ENCODE measurements around the gene ZBTB21.

- TF ChIP-seq, protein P1, sequence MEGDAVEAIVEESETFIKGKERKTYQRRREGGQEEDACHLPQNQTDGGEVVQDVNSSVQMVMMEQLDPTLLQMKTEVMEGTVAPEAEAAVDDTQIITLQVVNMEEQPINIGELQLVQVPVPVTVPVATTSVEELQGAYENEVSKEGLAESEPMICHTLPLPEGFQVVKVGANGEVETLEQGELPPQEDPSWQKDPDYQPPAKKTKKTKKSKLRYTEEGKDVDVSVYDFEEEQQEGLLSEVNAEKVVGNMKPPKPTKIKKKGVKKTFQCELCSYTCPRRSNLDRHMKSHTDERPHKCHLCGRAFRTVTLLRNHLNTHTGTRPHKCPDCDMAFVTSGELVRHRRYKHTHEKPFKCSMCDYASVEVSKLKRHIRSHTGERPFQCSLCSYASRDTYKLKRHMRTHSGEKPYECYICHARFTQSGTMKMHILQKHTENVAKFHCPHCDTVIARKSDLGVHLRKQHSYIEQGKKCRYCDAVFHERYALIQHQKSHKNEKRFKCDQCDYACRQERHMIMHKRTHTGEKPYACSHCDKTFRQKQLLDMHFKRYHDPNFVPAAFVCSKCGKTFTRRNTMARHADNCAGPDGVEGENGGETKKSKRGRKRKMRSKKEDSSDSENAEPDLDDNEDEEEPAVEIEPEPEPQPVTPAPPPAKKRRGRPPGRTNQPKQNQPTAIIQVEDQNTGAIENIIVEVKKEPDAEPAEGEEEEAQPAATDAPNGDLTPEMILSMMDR (IDR thresholded peaks at IDR 0.05) = no peak
- TF ChIP-seq EP300 (IDR thresholded peaks at IDR 0.05) = no peak
Observed at GRCh38 chr21:42047821-42048613, 37.9 kb upstream of the ZBTB21 start.

All from upper lobe of left lung (tissue), 4 donors.